Sciatic nerve (tissue), 2 donors: ENCODE measurements around the gene DDX5. TPM values are rescaled to one million over a fixed set of nuclear protein-coding genes. Genes with fewer than 3 reads are reported as not detected.
A peak's percentile ranks its signal among the peaks of the same experiment; 100 is the strongest.
"Not testable (repeated sequence)": the region's sequence is repeated elsewhere in the genome, so short reads cannot be mapped to it uniquely, and the experiment has no call there.

Source experiments
- ATAC-seq: fragments of 200-7000 bp; cut with Tn5 transposase; one replicate; pipeline ENCODE4 v1.9.1; 2020; ENCODE audit warnings: mild to moderate bottlenecking, moderate library complexity
- DNase-seq: peaks from one replicate; pipeline ENCODE4 v3.0.0-alpha.2; 2020; ENCODE audit warnings: low spot score
- intact Hi-C: fragments of 100-400 bp; cut with DNase I; formaldehyde crosslinking; loops from one replicate; pipeline ENCODE4 v1.14.2; 2022
- total RNA-seq: library from RNA; stranded (reverse); fragmentation: NEBNext Ultra II Directional; extraction: Animal tissue kit (Norgen Biotek cat#: 25700); gene quantifications from one replicate; pipeline ENCODE4 v1.2.1, GENCODE V29; 2021
- donor health status: DM: no; HTN: no; CAD: no.
- donor health status: DM: no; HTN: no; CAD: no.

Gene DDX5
- total RNA-seq, 1 donor from 2014 or later: 667 TPM

- intact Hi-C loops: no loop called here
- ATAC-seq: peak; percentile 98
- DNase-seq: peak; percentile 95
Measured at GRCh38 chr17:64496786-64497564, 9.1 kb downstream of the DDX5 start, which contains the start of gene POLG2. Gene POLG2 (minus strand): TSS chr17:64497054. CDS start chr17:64496968, 86 bp downstream.

GRCh38 chr17:64496348-64496785 lies 9.7 kb downstream of the DDX5 start:
- no peak for ATAC-seq
- intact Hi-C loops: no loop called here
- no peak for DNase-seq

GRCh38 chr17:64495300-64495699 lies 10.8 kb downstream of the DDX5 start:
- DNase-seq, ATAC-seq, intact Hi-C loops: not testable (repeated sequence)

- intact Hi-C loops: no loop called here
- ATAC-seq (no peak), DNase-seq (no peak)
Measured at GRCh38 chr17:64494121-64494520, 12.0 kb downstream of the DDX5 start.

- intact Hi-C loops: no loop called here
- DNase-seq (no peak), ATAC-seq (no peak)
Measured at GRCh38 chr17:64492481-64493109, 13.5 kb downstream of the DDX5 start.

- ATAC-seq: no peak
- intact Hi-C loops: no loop called here
Measured at GRCh38 chr17:64491994-64492393, 14.1 kb downstream of the DDX5 start.

GRCh38 chr17:64491034-64491860 lies 14.8 kb downstream of the DDX5 start:
- ATAC-seq: no peak
- no peak for DNase-seq
- intact Hi-C loops: no loop called here

More at GRCh38 chr17:64491994-64492393, 14.1 kb downstream of the DDX5 start:
- no peak for DNase-seq

- intact Hi-C loops: no loop called here
- DNase-seq: no peak
- ATAC-seq: no peak
Measured at GRCh38 chr17:64488301-64488700, 17.8 kb downstream of the DDX5 start.

- no peak for ATAC-seq
- intact Hi-C loops: no loop called here
- DNase-seq: no peak
Measured at GRCh38 chr17:64484380-64484779, 21.7 kb downstream of the DDX5 start.

GRCh38 chr17:64480951-64481350 lies 25.1 kb downstream of the DDX5 start:
- ATAC-seq (no peak), DNase-seq (no peak)
- intact Hi-C loops: no loop called here

- no peak for ATAC-seq
- intact Hi-C loops: no loop called here
- DNase-seq: no peak
Measured at GRCh38 chr17:64477849-64478248, 28.2 kb downstream of the DDX5 start.

- no peak for DNase-seq
- ATAC-seq: no peak
- intact Hi-C loops: no loop called here
Measured at GRCh38 chr17:64472564-64472963, 33.5 kb downstream of the DDX5 start.

- intact Hi-C loops: no loop called here
Measured at GRCh38 chr17:64471440-64471839, 34.6 kb downstream of the DDX5 start.

GRCh38 chr17:64470625-64471024 lies 35.5 kb downstream of the DDX5 start:
- intact Hi-C loops: no loop called here
- ATAC-seq (no peak), DNase-seq (no peak)

More at GRCh38 chr17:64471440-64471839, 34.6 kb downstream of the DDX5 start:
- DNase-seq: no peak
- ATAC-seq: no peak

- DNase-seq: not testable (repeated sequence)
Measured at GRCh38 chr17:64466834-64467233, 39.3 kb downstream of the DDX5 start.

GRCh38 chr17:64466019-64466735 lies 39.9 kb downstream of the DDX5 start:
- intact Hi-C loops: no loop called here
- DNase-seq (no peak), ATAC-seq (no peak)

More at GRCh38 chr17:64466834-64467233, 39.3 kb downstream of the DDX5 start:
- intact Hi-C loops, ATAC-seq: not testable (repeated sequence)

- intact Hi-C loops: no loop called here
- ATAC-seq (no peak), DNase-seq (no peak)
Measured at GRCh38 chr17:64461788-64462187, 44.3 kb downstream of the DDX5 start.

GRCh38 chr17:64460955-64461354 lies 45.1 kb downstream of the DDX5 start:
- ATAC-seq (peak; percentile 63), DNase-seq (no peak)
- intact Hi-C loops: no loop called here

GRCh38 chr17:64459818-64460217 lies 46.3 kb downstream of the DDX5 start:
- DNase-seq, intact Hi-C loops, ATAC-seq: not testable (repeated sequence)
